Neural cell (in vitro differentiated cells): ENCODE results near the gene MKRN1. TPM values are rescaled to one million over a fixed set of nuclear protein-coding genes. Genes with fewer than 3 reads are reported as not detected.

Experiments
- H2AFZ ChIP-seq: fragments of 200-600, 300-800 bp; sonication (generic), shearing (Covaris generic); 2 replicates; pipeline ENCODE4 v1.6.0; 2014; ENCODE audit warnings: low read depth, mild to moderate bottlenecking, antibody characterized with exemption, low read length, moderate library complexity
- H3F3A ChIP-seq: fragments of 200-600 bp; shearing (Covaris generic); 2 replicates; pipeline ENCODE4 v1.6.1; 2016; ENCODE audit warnings: mild to moderate bottlenecking, moderate library complexity, mixed read lengths, antibody characterized with exemption, low read length; ENCODE audit not compliant: insufficient read depth, poor library complexity, severe bottlenecking
- H3K27ac ChIP-seq: fragments of 200-600, 300-800 bp; sonication (generic), shearing (Covaris generic); 2 replicates; pipeline ENCODE4 v1.5.1; 2014; ENCODE audit warnings: mild to moderate bottlenecking, low read length, moderate library complexity
- H3K27me3 ChIP-seq: fragments of 300-800, 200-600 bp; sonication (generic), shearing (Covaris generic); 2 replicates; pipeline ENCODE4 v1.6.0; 2014; ENCODE audit warnings: mild to moderate bottlenecking, low read depth, low read length, moderate library complexity; ENCODE audit not compliant: insufficient read depth
- H3K36me3 ChIP-seq: fragments of 300-800, 200-600 bp; sonication (generic), shearing (Covaris generic); 2 replicates; pipeline ENCODE4 v1.5.1; 2014; ENCODE audit warnings: mild to moderate bottlenecking, antibody characterized with exemption, low read length, moderate library complexity; ENCODE audit not compliant: insufficient read depth
- H3K4me2 ChIP-seq: fragments of 300-800, 200-600 bp; sonication (generic), shearing (Covaris generic); 2 replicates; pipeline ENCODE4 v1.6.0; 2014; ENCODE audit warnings: mild to moderate bottlenecking, low read length
- H3K4me3 ChIP-seq: fragments of 300-800, 200-600 bp; sonication (generic), shearing (Covaris generic); 2 replicates; pipeline ENCODE4 v1.5.1; 2014; ENCODE audit warnings: mild to moderate bottlenecking, low read length, moderate library complexity
- H3K79me2 ChIP-seq: fragments of 200-600 bp; shearing (Covaris generic); replicated peaks from 2 replicates; pipeline ENCODE4 v1.6.0; 2014; ENCODE audit warnings: mild to moderate bottlenecking, low read length, moderate library complexity; ENCODE audit not compliant: insufficient read depth
- H3K9ac ChIP-seq: fragments of 300-800, 200-600 bp; sonication (generic), shearing (Covaris generic); 2 replicates; pipeline ENCODE4 v1.6.1; 2016; ENCODE audit warnings: mild to moderate bottlenecking, low read length, mixed read lengths
- H3K9me2 ChIP-seq: fragments of 200-600 bp; shearing (Covaris generic); 2 replicates; pipeline ENCODE4 v1.6.1; 2016; ENCODE audit warnings: mild to moderate bottlenecking, low read length, mixed read lengths; ENCODE audit not compliant: insufficient read depth
- H3K9me3 ChIP-seq: fragments of 200-600, 300-800 bp; sonication (generic), shearing (Covaris generic); 2 replicates; pipeline ENCODE4 v1.6.1; 2016; ENCODE audit warnings: mild to moderate bottlenecking, mixed run types, low read length, moderate library complexity, mixed read lengths
- H4K20me1 ChIP-seq: fragments of 200-600 bp; shearing (Covaris generic); 2 replicates; pipeline ENCODE4 v1.6.1; 2016; ENCODE audit warnings: mild to moderate bottlenecking, mixed run types; ENCODE audit not compliant: insufficient read depth
- CTCF ChIP-seq: fragments of 450-650 bp; IDR thresholded peaks from 2 replicates; pipeline ENCODE4 v1.5.1; 2014; ENCODE audit warnings: antibody characterized with exemption, mild to moderate bottlenecking, moderate library complexity; ENCODE audit not compliant: poor library complexity, severe bottlenecking
- EP300 ChIP-seq: fragments of 450-650 bp; conservative IDR thresholded peaks from 2 replicates; pipeline ENCODE4 v1.6.1; 2014; ENCODE audit warnings: antibody characterized with exemption, mild to moderate bottlenecking, moderate library complexity; ENCODE audit not compliant: poor library complexity, severe bottlenecking
- EZH2 ChIP-seq: fragments of 200-600, 300-800 bp; shearing (Covaris generic), sonication (generic); IDR thresholded peaks from 2 replicates; pipeline ENCODE4 v1.6.1; 2014; ENCODE audit warnings: antibody characterized with exemption, low read length, borderline replicate concordance, mild to moderate bottlenecking; ENCODE audit not compliant: insufficient read depth, poor library complexity, severe bottlenecking
- MXI1 ChIP-seq: fragments of 450-650 bp; conservative IDR thresholded peaks from 2 replicates; pipeline ENCODE4 v1.6.1; 2014; ENCODE audit warnings: antibody characterized with exemption, mild to moderate bottlenecking; ENCODE audit not compliant: poor library complexity, severe bottlenecking
- POLR2AphosphoS5 ChIP-seq: IDR thresholded peaks from 2 replicates; pipeline ENCODE4 v1.6.1; 2012
- RAD21 ChIP-seq: fragments of 450-650 bp; conservative IDR thresholded peaks from 2 replicates; pipeline ENCODE4 v1.6.1; 2014; ENCODE audit warnings: antibody characterized with exemption, mild to moderate bottlenecking, moderate library complexity
- SMC3 ChIP-seq: fragments of 450-650 bp; conservative IDR thresholded peaks from 2 replicates; pipeline ENCODE4 v1.6.1; 2014; ENCODE audit warnings: antibody characterized with exemption, mild to moderate bottlenecking, moderate library complexity; ENCODE audit not compliant: poor library complexity
- TAF1 ChIP-seq: IDR thresholded peaks from 2 replicates; pipeline ENCODE4 v1.6.1; 2012; ENCODE audit warnings: low read depth
- polyA plus RNA-seq: library from polyadenylated mRNA; depleted of rRNA; stranded (reverse); fragments of >200 nt; gene quantifications from 2 replicates; pipeline ENCODE4 v1.2.3, GENCODE V29; 2014
- TF ChIP-seq, protein P1 (sequence below): IDR thresholded peaks from 2 replicates; pipeline ENCODE4 v1.6.1; 2012; ENCODE audit warnings: borderline replicate concordance

MKRN1 gene
- polyA plus RNA-seq, 1 donor from 2014 or later, result 251 TPM

GRCh38 chr7:140519007-140519399 lies 39.7 kb upstream of the MKRN1 start:
- Histone ChIP-seq H3K4me3 (no peak overlapping the region), H3F3A (no peaks in the 10 kb centered on the region), H3K9me3 (no peaks in the 10 kb centered on the region), H3K79me2 (no peaks in the 10 kb centered on the region), H4K20me1 (no peaks in the 10 kb centered on the region), H2AFZ (no peak overlapping the region), H3K9me2 (no peaks in the 10 kb centered on the region), H3K27me3 (no peaks in the 10 kb centered on the region), H3K36me3 (no peaks in the 10 kb centered on the region), H3K9ac (no peak overlapping the region), H3K4me2 (no peak overlapping the region), H3K27ac (no peak overlapping the region)
- TF ChIP-seq CTCF, result no peak
- no peak for TF ChIP-seq RAD21
- no peak for TF ChIP-seq EZH2
- TF ChIP-seq TAF1, result no peak
- no peak for TF ChIP-seq SMC3
- TF ChIP-seq, protein P1, sequence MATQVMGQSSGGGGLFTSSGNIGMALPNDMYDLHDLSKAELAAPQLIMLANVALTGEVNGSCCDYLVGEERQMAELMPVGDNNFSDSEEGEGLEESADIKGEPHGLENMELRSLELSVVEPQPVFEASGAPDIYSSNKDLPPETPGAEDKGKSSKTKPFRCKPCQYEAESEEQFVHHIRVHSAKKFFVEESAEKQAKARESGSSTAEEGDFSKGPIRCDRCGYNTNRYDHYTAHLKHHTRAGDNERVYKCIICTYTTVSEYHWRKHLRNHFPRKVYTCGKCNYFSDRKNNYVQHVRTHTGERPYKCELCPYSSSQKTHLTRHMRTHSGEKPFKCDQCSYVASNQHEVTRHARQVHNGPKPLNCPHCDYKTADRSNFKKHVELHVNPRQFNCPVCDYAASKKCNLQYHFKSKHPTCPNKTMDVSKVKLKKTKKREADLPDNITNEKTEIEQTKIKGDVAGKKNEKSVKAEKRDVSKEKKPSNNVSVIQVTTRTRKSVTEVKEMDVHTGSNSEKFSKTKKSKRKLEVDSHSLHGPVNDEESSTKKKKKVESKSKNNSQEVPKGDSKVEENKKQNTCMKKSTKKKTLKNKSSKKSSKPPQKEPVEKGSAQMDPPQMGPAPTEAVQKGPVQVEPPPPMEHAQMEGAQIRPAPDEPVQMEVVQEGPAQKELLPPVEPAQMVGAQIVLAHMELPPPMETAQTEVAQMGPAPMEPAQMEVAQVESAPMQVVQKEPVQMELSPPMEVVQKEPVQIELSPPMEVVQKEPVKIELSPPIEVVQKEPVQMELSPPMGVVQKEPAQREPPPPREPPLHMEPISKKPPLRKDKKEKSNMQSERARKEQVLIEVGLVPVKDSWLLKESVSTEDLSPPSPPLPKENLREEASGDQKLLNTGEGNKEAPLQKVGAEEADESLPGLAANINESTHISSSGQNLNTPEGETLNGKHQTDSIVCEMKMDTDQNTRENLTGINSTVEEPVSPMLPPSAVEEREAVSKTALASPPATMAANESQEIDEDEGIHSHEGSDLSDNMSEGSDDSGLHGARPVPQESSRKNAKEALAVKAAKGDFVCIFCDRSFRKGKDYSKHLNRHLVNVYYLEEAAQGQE, result no peak
- TF ChIP-seq EP300, result no peak
- TF ChIP-seq MXI1, result no peak
- no peak for TF ChIP-seq POLR2AphosphoS5

DNA sequence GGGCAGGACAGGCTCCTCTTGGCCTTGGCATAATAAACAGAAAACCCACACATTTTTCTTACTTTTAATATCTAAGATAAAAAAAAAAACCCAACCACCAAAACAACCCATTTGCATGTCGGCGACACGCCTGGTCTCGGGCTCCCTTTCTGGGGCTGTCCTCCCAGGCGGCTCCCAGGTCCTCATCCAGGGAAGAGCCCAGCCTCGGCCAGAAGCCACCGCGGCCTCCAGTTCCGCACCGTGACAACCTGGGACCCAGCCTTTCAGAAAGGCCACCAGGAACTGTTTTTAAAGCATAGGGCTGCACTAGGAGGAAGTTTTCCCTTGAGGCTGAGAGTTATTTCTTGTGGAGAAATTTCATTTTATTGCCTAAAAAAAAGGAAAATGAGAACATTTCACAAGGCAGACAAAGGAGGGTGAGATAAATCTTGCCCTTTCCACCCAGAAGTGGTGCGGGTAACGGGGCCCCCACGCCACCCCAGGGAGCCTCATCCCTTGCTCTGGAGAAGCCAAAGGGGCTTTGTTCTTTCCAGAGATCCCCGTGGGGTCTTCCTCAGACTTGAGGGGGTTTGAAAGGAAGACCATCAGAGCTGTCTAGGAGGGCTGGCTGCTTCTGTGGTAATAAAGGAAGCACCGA lies 39.2 kb upstream of the MKRN1 start:
- TF ChIP-seq TAF1 (no peak), EZH2 (no peak)
- TF ChIP-seq, protein P1, result no peak
- Histone ChIP-seq H3K9me2 (no peaks in the 10 kb centered on the region), H3K9ac (no peak overlapping the region), H3K4me2 (no peak overlapping the region), H3K9me3 (no peaks in the 10 kb centered on the region), H3K36me3 (no peaks in the 10 kb centered on the region), H4K20me1 (no peaks in the 10 kb centered on the region), H3K27ac (no peak overlapping the region), H3K4me3 (no peak overlapping the region), H3F3A (no peaks in the 10 kb centered on the region), H2AFZ (no peak overlapping the region), H3K79me2 (no peaks in the 10 kb centered on the region), H3K27me3 (no peaks in the 10 kb centered on the region)
